Measurements from ENCODE around the gene MECR.

MECR gene

GRCh38 chr1:29211086-29212030 lies 19.4 kb downstream of the MECR start:
- DNase-seq (ENCODE audit: insufficient read length) (no peak), FAIRE-seq (no peak)
- no peak for TF ChIP-seq POLR2AphosphoS5 (IDR thresholded peaks at IDR 0.05; ENCODE audit: low read depth, low read length)
- no peak for TF ChIP-seq TAF1 (IDR thresholded peaks at IDR 0.05; ENCODE audit: borderline replicate concordance, low read depth, low read length)
- no peak for TF ChIP-seq POLR2A (IDR thresholded peaks at IDR 0.05; ENCODE audit: low read depth, low read length)

- FAIRE-seq: no peak
- no peak for TF ChIP-seq POLR2A (IDR thresholded peaks at IDR 0.05; ENCODE audit: low read depth, low read length)
- no peak for TF ChIP-seq POLR2AphosphoS5 (IDR thresholded peaks at IDR 0.05; ENCODE audit: low read depth, low read length)
- no peak for TF ChIP-seq TAF1 (IDR thresholded peaks at IDR 0.05; ENCODE audit: borderline replicate concordance, low read depth, low read length)
- DNase-seq (ENCODE audit: insufficient read length): no peak
Observed at GRCh38 chr1:29210278-29211085, 20.3 kb downstream of the MECR start.

GRCh38 chr1:29209173-29209572 lies 21.6 kb downstream of the MECR start:
- FAIRE-seq (no peak), DNase-seq (ENCODE audit: insufficient read length) (no peak)
- TF ChIP-seq POLR2A (IDR thresholded peaks at IDR 0.05; ENCODE audit: low read depth, low read length) (no peak), POLR2AphosphoS5 (IDR thresholded peaks at IDR 0.05; ENCODE audit: low read depth, low read length) (no peak), TAF1 (IDR thresholded peaks at IDR 0.05; ENCODE audit: borderline replicate concordance, low read depth, low read length) (no peak)

- FAIRE-seq (no peak), DNase-seq (ENCODE audit: insufficient read length) (no peak)
- no peak for TF ChIP-seq TAF1 (IDR thresholded peaks at IDR 0.05; ENCODE audit: borderline replicate concordance, low read depth, low read length)
- no peak for TF ChIP-seq POLR2A (IDR thresholded peaks at IDR 0.05; ENCODE audit: low read depth, low read length)
- no peak for TF ChIP-seq POLR2AphosphoS5 (IDR thresholded peaks at IDR 0.05; ENCODE audit: low read depth, low read length)
Observed at GRCh38 chr1:29208442-29208841, 22.3 kb downstream of the MECR start.

- DNase-seq (ENCODE audit: insufficient read length) (peak; percentile 76), FAIRE-seq (peak; percentile 99)
- no peak for TF ChIP-seq POLR2AphosphoS5 (IDR thresholded peaks at IDR 0.05; ENCODE audit: low read depth, low read length)
- TF ChIP-seq TAF1 (IDR thresholded peaks at IDR 0.05; ENCODE audit: borderline replicate concordance, low read depth, low read length): no peak
- no peak for TF ChIP-seq POLR2A (IDR thresholded peaks at IDR 0.05; ENCODE audit: low read depth, low read length)
Observed at GRCh38 chr1:29202584-29203340, 28.0 kb downstream of the MECR start.

GRCh38 chr1:29202053-29202452 lies 28.7 kb downstream of the MECR start:
- TF ChIP-seq POLR2AphosphoS5 (IDR thresholded peaks at IDR 0.05; ENCODE audit: low read depth, low read length): no peak
- no peak for TF ChIP-seq TAF1 (IDR thresholded peaks at IDR 0.05; ENCODE audit: borderline replicate concordance, low read depth, low read length)
- no peak for TF ChIP-seq POLR2A (IDR thresholded peaks at IDR 0.05; ENCODE audit: low read depth, low read length)
- FAIRE-seq (no peak), DNase-seq (ENCODE audit: insufficient read length) (no peak)

- DNase-seq (ENCODE audit: insufficient read length) (no peak), FAIRE-seq (no peak)
- no peak for TF ChIP-seq TAF1 (IDR thresholded peaks at IDR 0.05; ENCODE audit: borderline replicate concordance, low read depth, low read length)
- no peak for TF ChIP-seq POLR2A (IDR thresholded peaks at IDR 0.05; ENCODE audit: low read depth, low read length)
- no peak for TF ChIP-seq POLR2AphosphoS5 (IDR thresholded peaks at IDR 0.05; ENCODE audit: low read depth, low read length)
Observed at GRCh38 chr1:29201595-29202051, 29.1 kb downstream of the MECR start.

- no peak for FAIRE-seq
- no peak for DNase-seq (ENCODE audit: insufficient read length)
- no peak for TF ChIP-seq POLR2A (IDR thresholded peaks at IDR 0.05; ENCODE audit: low read depth, low read length)
- no peak for TF ChIP-seq TAF1 (IDR thresholded peaks at IDR 0.05; ENCODE audit: borderline replicate concordance, low read depth, low read length)
- TF ChIP-seq POLR2AphosphoS5 (IDR thresholded peaks at IDR 0.05; ENCODE audit: low read depth, low read length): no peak
Observed at GRCh38 chr1:29200906-29201594, 29.7 kb downstream of the MECR start.

- DNase-seq (ENCODE audit: insufficient read length) (no peak), FAIRE-seq (no peak)
- no peak for TF ChIP-seq POLR2AphosphoS5 (IDR thresholded peaks at IDR 0.05; ENCODE audit: low read depth, low read length)
- no peak for TF ChIP-seq TAF1 (IDR thresholded peaks at IDR 0.05; ENCODE audit: borderline replicate concordance, low read depth, low read length)
- TF ChIP-seq POLR2A (IDR thresholded peaks at IDR 0.05; ENCODE audit: low read depth, low read length): no peak
Observed at GRCh38 chr1:29197993-29198392, 32.7 kb downstream of the MECR start.

- DNase-seq (ENCODE audit: insufficient read length) (peak; percentile 29), FAIRE-seq (no peak)
- no peak for TF ChIP-seq POLR2A (IDR thresholded peaks at IDR 0.05; ENCODE audit: low read depth, low read length)
- no peak for TF ChIP-seq TAF1 (IDR thresholded peaks at IDR 0.05; ENCODE audit: borderline replicate concordance, low read depth, low read length)
- TF ChIP-seq POLR2AphosphoS5 (IDR thresholded peaks at IDR 0.05; ENCODE audit: low read depth, low read length): no peak
Observed at GRCh38 chr1:29197590-29197924, 33.2 kb downstream of the MECR start.

Data from GM12892 (cell line).